Subcutaneous abdominal adipose tissue (tissue), 5 donors: ENCODE data around the gene S1PR3.

Source experiments
- H3K27ac ChIP-seq: one replicate; pipeline ENCODE4 v1.7.0; 2013; ENCODE audit warnings: low read depth, mild to moderate bottlenecking, inconsistent platforms, low read length, moderate library complexity
- H3K27me3 ChIP-seq, 5 donors: one replicate each; pipeline ENCODE4 v1.7.0; 2013; ENCODE audit warnings: low read length in 5 of 5, inconsistent platforms in 1 of 5; ENCODE audit not compliant: control insufficient read depth in 5 of 5, insufficient read depth in 4 of 5
- H3K36me3 ChIP-seq, 5 donors: one replicate each; pipeline ENCODE4 v1.7.0; 2013; ENCODE audit warnings: low read length in 5 of 5; ENCODE audit not compliant: control insufficient read depth in 5 of 5, insufficient read depth in 5 of 5
- H3K4me1 ChIP-seq, 5 donors: one replicate each; pipeline ENCODE4 v1.7.0; 2013; ENCODE audit warnings: low read length in 5 of 5, mild to moderate bottlenecking in 3 of 5, moderate library complexity in 1 of 5; ENCODE audit not compliant: control insufficient read depth in 5 of 5, insufficient read depth in 5 of 5
- H3K4me3 ChIP-seq, 5 donors: one replicate each; pipeline ENCODE4 v1.7.0; 2013; ENCODE audit warnings: low read length in 5 of 5, low read depth in 1 of 5
- H3K9ac ChIP-seq, 5 donors: one replicate each; pipeline ENCODE4 v1.7.0; 2013; ENCODE audit warnings: low read length in 5 of 5, mild to moderate bottlenecking in 4 of 5, moderate library complexity in 3 of 5
- H3K9me3 ChIP-seq, 5 donors: one replicate each; pipeline ENCODE4 v1.7.0; 2013; ENCODE audit warnings: low read length in 5 of 5; ENCODE audit not compliant: control insufficient read depth in 5 of 5
- donor health status: healthy.
- donor health status: healthy.
- donor health status: healthy.
- donor health status: healthy.
- donor health status: healthy.

Gene S1PR3

GRCh38 chr9:89029788-89030187 is 38.5 kb downstream of the S1PR3 start:
- Histone ChIP-seq H3K27me3 (no peaks in the 10 kb centered on the region), H3K9me3 (peaks cover 3 to 14% (median 7%) of the 10 kb centered on the region in 5 donors), H3K4me3 (no peak overlapping the region), H3K27ac (no peak overlapping the region), H3K4me1 (peaks cover 0 to 6% (median 0%) of the 10 kb centered on the region in 5 donors), H3K36me3 (no peaks in the 10 kb centered on the region), H3K9ac (no peak overlapping the region)

DNA sequence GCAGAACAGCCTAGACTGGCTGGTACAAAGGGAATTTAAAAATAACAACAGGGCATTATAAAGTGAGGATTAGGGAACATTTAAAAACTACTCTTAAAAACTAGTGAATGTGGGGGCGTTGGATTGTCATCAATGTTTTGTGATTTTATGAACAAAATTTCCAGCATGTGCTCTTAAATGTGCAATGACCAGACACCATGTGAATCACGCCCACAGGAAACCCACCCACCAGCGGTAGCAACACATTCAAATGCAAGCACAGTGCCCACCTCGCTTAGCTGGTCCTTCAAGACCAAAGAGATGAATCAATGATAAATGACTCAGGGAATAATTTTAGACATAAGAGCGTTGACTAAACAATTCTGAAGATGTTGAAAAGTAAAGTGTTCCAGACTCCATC is 40.9 kb downstream of the S1PR3 start:
- Histone ChIP-seq H3K4me1 (peaks cover 0 to 5% (median 0%) of the 10 kb centered on the region in 5 donors), H3K4me3 (no peak overlapping the region), H3K9me3 (peaks cover 3 to 14% (median 7%) of the 10 kb centered on the region in 5 donors)

DNA sequence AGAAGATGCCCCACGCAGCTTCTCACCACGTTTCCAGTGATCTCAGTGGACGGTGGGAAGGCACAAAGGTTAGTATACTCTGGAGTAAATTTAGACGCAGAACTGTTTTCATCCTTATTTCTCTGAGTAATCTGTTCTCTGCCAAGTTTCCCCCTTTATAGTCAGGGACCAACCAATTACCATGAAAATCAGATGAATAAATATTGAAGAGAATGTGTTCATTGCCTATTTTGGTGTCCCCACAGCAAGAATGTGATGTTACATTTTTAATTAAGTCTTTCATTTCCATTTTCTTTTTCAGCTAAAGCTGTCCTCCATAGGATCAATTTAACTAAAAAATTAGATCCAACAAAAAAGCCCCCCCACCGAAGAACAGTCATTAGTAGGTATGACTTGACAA is 41.4 kb downstream of the S1PR3 start:
- Histone ChIP-seq H3K9ac (no peak overlapping the region), H3K4me3 (no peak overlapping the region), H3K4me1 (peaks cover under 1 to 10% (median 3%) of the 10 kb centered on the region in 5 donors)

More for the DNA sequence above, 40.9 kb downstream of the S1PR3 start:
- Histone ChIP-seq H3K36me3 (no peaks in the 10 kb centered on the region), H3K27ac (no peak overlapping the region), H3K27me3 (no peaks in the 10 kb centered on the region), H3K9ac (no peak overlapping the region)

DNA sequence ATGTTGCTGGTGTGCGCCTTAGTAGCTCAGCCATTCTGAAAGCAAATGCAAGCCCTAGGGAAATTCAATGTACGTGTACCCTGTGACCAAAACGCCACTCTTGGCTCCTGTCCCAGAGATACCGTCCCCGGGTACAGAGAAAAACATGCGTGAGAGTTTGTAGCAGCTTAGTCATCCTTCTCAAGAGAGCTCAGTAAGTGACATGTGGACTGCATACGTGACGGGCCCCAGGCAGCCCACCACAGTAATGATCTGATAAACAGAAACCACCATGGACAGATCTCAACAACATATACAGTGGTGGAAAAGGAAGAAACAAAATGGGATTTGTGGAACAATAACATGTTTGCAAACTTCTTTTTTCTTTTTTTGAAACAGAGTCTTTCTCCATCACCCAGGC is 45.1 kb downstream of the S1PR3 start:
- Histone ChIP-seq H3K4me3 (peak overlapping the region in 1 of 5 donors; percentile 7), H3K9ac (peak overlapping the region in 1 of 5 donors; percentile 58), H3K9me3 (peaks cover 0 to 3% (median 0%) of the 10 kb centered on the region in 5 donors), H3K4me1 (peaks cover 6 to 25% (median 14%) of the 10 kb centered on the region in 5 donors), H3K36me3 (no peaks in the 10 kb centered on the region), H3K27me3 (no peaks in the 10 kb centered on the region), H3K27ac (no peak overlapping the region)

More for the DNA sequence above, 41.4 kb downstream of the S1PR3 start:
- peaks cover 3 to 14% (median 7%) of the 10 kb centered on the region in 5 donors for H3K9me3 ChIP-seq
- no peaks in the 10 kb centered on the region for H3K27me3 ChIP-seq
- no peak overlapping the region for H3K27ac ChIP-seq
- no peaks in the 10 kb centered on the region for H3K36me3 ChIP-seq

DNA sequence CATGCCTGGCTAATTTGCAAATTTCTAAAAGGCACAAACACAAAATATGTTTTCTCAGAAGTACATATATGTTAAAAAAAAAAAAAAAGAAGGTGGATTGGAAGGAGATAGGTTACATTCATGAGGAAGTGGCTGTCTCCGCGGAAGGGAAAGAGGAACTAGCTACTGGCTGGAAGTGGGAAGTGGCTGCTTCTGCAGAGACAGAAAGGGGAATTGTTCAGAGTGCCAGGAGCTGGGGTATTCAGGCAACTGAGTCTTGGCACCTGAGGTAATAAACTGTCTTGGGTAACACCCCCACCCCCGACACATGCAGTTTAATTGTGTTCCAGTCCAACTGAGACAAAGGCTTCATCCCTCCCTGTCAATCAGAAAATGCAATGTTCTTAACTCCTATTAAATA is 45.6 kb downstream of the S1PR3 start:
- Histone ChIP-seq H3K36me3 (no peaks in the 10 kb centered on the region), H3K4me1 (peaks cover 6 to 25% (median 14%) of the 10 kb centered on the region in 5 donors), H3K9me3 (peaks cover 0 to 3% (median 0%) of the 10 kb centered on the region in 5 donors), H3K27me3 (no peaks in the 10 kb centered on the region), H3K4me3 (no peak overlapping the region), H3K9ac (no peak overlapping the region), H3K27ac (no peak overlapping the region)

DNA sequence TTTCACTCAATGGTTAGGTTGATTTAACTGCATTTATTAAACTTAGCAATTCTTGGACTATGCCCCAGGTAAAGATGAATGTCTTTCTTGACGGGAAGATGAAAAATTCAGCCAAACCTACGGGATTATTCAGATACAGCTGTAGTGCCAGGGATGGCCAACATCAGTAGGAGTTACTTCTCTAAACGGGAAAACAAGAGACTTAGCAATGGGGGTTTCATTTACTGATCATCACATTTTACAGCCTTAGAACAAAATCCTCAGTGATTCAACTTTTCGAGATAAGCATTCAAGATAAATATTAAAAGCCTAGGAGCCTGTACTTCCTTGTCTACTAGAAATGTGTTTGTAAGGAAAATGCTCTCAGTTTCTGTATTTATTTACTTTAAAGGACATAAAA is 46.1 kb downstream of the S1PR3 start:
- Histone ChIP-seq H3K9me3 (peaks cover 0 to 3% (median 0%) of the 10 kb centered on the region in 5 donors), H3K4me1 (peaks cover 6 to 25% (median 14%) of the 10 kb centered on the region in 5 donors), H3K27me3 (no peaks in the 10 kb centered on the region), H3K9ac (no peak overlapping the region), H3K27ac (no peak overlapping the region), H3K4me3 (no peak overlapping the region), H3K36me3 (no peaks in the 10 kb centered on the region)

- no peaks in the 10 kb centered on the region for H3K36me3 ChIP-seq
- no peak overlapping the region for H3K9ac ChIP-seq
- peaks cover 0 to 3% (median 0%) of the 10 kb centered on the region in 5 donors for H3K9me3 ChIP-seq
- H3K27me3 ChIP-seq, result no peaks in the 10 kb centered on the region
- peaks cover 6 to 25% (median 14%) of the 10 kb centered on the region in 5 donors for H3K4me1 ChIP-seq
- no peak overlapping the region for H3K27ac ChIP-seq
- no peak overlapping the region for H3K4me3 ChIP-seq
Measured at GRCh38 chr9:89037891-89038290, 46.6 kb downstream of the S1PR3 start.

- no peak overlapping the region for H3K27ac ChIP-seq
- peaks cover 0 to 3% (median 0%) of the 10 kb centered on the region in 5 donors for H3K9me3 ChIP-seq
- H3K27me3 ChIP-seq, result no peaks in the 10 kb centered on the region
- no peak overlapping the region for H3K4me3 ChIP-seq
- no peaks in the 10 kb centered on the region for H3K36me3 ChIP-seq
- H3K4me1 ChIP-seq, result peaks cover 6 to 25% (median 14%) of the 10 kb centered on the region in 5 donors
- H3K9ac ChIP-seq, result no peak overlapping the region
Measured at GRCh38 chr9:89038382-89039103, 47.3 kb downstream of the S1PR3 start.

GRCh38 chr9:89039104-89039465 is 47.8 kb downstream of the S1PR3 start:
- Histone ChIP-seq H3K9me3 (peaks cover 0 to 3% (median 0%) of the 10 kb centered on the region in 5 donors), H3K9ac (no peak overlapping the region), H3K4me1 (peaks cover 6 to 25% (median 14%) of the 10 kb centered on the region in 5 donors), H3K27me3 (no peaks in the 10 kb centered on the region), H3K36me3 (no peaks in the 10 kb centered on the region), H3K27ac (no peak overlapping the region), H3K4me3 (no peak overlapping the region)

DNA sequence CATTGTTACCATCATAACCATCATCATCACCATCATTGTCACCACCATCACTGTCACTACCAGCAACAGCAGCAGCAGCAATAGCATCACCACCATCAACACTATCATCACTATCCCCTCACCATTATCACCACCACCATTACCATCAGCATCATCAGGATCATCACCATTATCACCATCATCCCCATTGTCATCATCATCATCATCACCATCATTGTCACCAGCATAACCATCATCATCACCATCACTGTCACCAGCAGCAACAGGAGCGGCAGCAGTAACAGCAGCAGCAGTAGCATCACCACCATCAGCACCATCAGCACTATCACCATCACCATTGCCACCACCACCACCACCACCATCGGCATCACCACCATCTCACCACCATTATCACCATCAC is 48.4 kb downstream of the S1PR3 start:
- H3K27ac ChIP-seq, result no peak overlapping the region

More for the DNA sequence above, 48.4 kb downstream of the S1PR3 start:
- H3K4me1 ChIP-seq, result peaks cover 6 to 25% (median 14%) of the 10 kb centered on the region in 5 donors
- H3K36me3 ChIP-seq, result no peaks in the 10 kb centered on the region
- peaks cover 0 to 3% (median 0%) of the 10 kb centered on the region in 5 donors for H3K9me3 ChIP-seq
- H3K27me3 ChIP-seq, result no peaks in the 10 kb centered on the region
- H3K4me3 ChIP-seq, result no peak overlapping the region
- no peak overlapping the region for H3K9ac ChIP-seq
